Trophoblast cell (in vitro differentiated cells and primary cell): ENCODE results near the gene POU2F2.
A peak's percentile ranks its signal among the peaks of the same experiment; 100 is the strongest.

Source experiments
- DNase-seq, 2 donors: peaks; one replicate each; pipeline ENCODE4 v3.0.0-alpha.2; 2016
- H2AFZ ChIP-seq: 2 replicates; pipeline ENCODE4 v1.6.1; 2013; ENCODE audit warnings: low read length, moderate library complexity, mild to moderate bottlenecking; ENCODE audit not compliant: insufficient read depth, poor library complexity
- H2AK5ac ChIP-seq: 2 replicates; pipeline ENCODE4 v1.6.1; 2013; ENCODE audit warnings: mild to moderate bottlenecking, low read length
- H2BK120ac ChIP-seq: 2 replicates; pipeline ENCODE4 v1.6.1; 2013; ENCODE audit warnings: low read length, mild to moderate bottlenecking, moderate library complexity; ENCODE audit not compliant: insufficient read depth, poor library complexity
- H2BK12ac ChIP-seq: 2 replicates; pipeline ENCODE4 v1.6.1; 2013; ENCODE audit warnings: mild to moderate bottlenecking, low read length, moderate library complexity
- H2BK5ac ChIP-seq: 2 replicates; pipeline ENCODE4 v1.6.1; 2013; ENCODE audit warnings: low read length, low read depth, moderate library complexity, mild to moderate bottlenecking; ENCODE audit not compliant: poor library complexity
- H3K14ac ChIP-seq: 2 replicates; pipeline ENCODE4 v1.6.1; 2013; ENCODE audit warnings: mild to moderate bottlenecking, low read length
- H3K18ac ChIP-seq: 2 replicates; pipeline ENCODE4 v1.6.1; 2013; ENCODE audit warnings: mild to moderate bottlenecking, low read length
- H3K23ac ChIP-seq: 2 replicates; pipeline ENCODE4 v1.6.1; 2013; ENCODE audit warnings: low read length
- H3K27ac ChIP-seq: 2 replicates; pipeline ENCODE4 v1.5.1; 2013; ENCODE audit warnings: low read depth, mild to moderate bottlenecking, inconsistent platforms, low read length, moderate library complexity
- H3K27me3 ChIP-seq: 2 replicates; pipeline ENCODE4 v1.6.1; 2013; ENCODE audit warnings: inconsistent platforms, mild to moderate bottlenecking, low read length, moderate library complexity; ENCODE audit not compliant: insufficient read depth
- H3K36me3 ChIP-seq, 2 experiments: 1 replicate in 1 of 2; 2 replicates in 1 of 2; pipeline ENCODE4 v1.6.1; 2013; ENCODE audit warnings: low read length in 2 of 2, mild to moderate bottlenecking in 2 of 2, moderate library complexity in 1 of 2; ENCODE audit not compliant: insufficient read depth in 2 of 2, control insufficient read depth in 1 of 2
- H3K4ac ChIP-seq: 2 replicates; pipeline ENCODE4 v1.6.1; 2013; ENCODE audit warnings: low read depth, mild to moderate bottlenecking, low read length, moderate library complexity
- H3K4me1 ChIP-seq, 2 experiments: 1 replicate in 1 of 2; 2 replicates in 1 of 2; pipeline ENCODE4 v1.6.1; 2013; ENCODE audit warnings: low read length in 2 of 2, mild to moderate bottlenecking in 2 of 2, moderate library complexity in 1 of 2; ENCODE audit not compliant: insufficient read depth in 2 of 2, control insufficient read depth in 1 of 2
- H3K4me2 ChIP-seq: 2 replicates; pipeline ENCODE4 v1.6.1; 2013; ENCODE audit warnings: inconsistent platforms, mild to moderate bottlenecking, low read length, moderate library complexity
- H3K4me3 ChIP-seq: 2 replicates; pipeline ENCODE4 v1.5.1; 2013; ENCODE audit warnings: mild to moderate bottlenecking, low read depth, low read length, inconsistent platforms
- H3K79me1 ChIP-seq: one replicate; pipeline ENCODE4 v1.6.1; 2013; ENCODE audit warnings: low read length
- H3K79me2 ChIP-seq: 2 replicates; pipeline ENCODE4 v1.6.1; 2013; ENCODE audit warnings: low read length, mild to moderate bottlenecking; ENCODE audit not compliant: control insufficient read depth, insufficient read depth, poor library complexity
- H3K9ac ChIP-seq: 2 replicates; pipeline ENCODE4 v1.6.1; 2013; ENCODE audit warnings: mild to moderate bottlenecking, low read length
- H3K9me3 ChIP-seq: 2 replicates; pipeline ENCODE4 v1.6.1; 2013; ENCODE audit warnings: low read depth, mild to moderate bottlenecking, control low read depth, inconsistent platforms, low read length; ENCODE audit not compliant: insufficient read depth
- H4K12ac ChIP-seq: 2 replicates; pipeline ENCODE4 v1.6.1; 2013; ENCODE audit warnings: low read depth, mild to moderate bottlenecking, low read length, moderate library complexity
- H4K8ac ChIP-seq: 2 replicates; pipeline ENCODE4 v1.6.1; 2013; ENCODE audit warnings: low read depth, mild to moderate bottlenecking, low read length, moderate library complexity
- H4K91ac ChIP-seq: one replicate; pipeline ENCODE4 v1.6.1; 2013; ENCODE audit warnings: low read depth, mild to moderate bottlenecking, low read length, moderate library complexity
- WGBS: extraction: QIAGEN DNeasy Blood & Tissue Kit; methylation state at CpG from one replicate; pipeline ENCODE4 v1.1.7; 2013; ENCODE audit warnings: missing lambda C conversion rate; ENCODE audit not compliant: insufficient read length, insufficient coverage; ENCODE audit errors: extremely low coverage; 5-methylcytosine and 5-hydroxymethylcytosine counted together

POU2F2 gene

DNA sequence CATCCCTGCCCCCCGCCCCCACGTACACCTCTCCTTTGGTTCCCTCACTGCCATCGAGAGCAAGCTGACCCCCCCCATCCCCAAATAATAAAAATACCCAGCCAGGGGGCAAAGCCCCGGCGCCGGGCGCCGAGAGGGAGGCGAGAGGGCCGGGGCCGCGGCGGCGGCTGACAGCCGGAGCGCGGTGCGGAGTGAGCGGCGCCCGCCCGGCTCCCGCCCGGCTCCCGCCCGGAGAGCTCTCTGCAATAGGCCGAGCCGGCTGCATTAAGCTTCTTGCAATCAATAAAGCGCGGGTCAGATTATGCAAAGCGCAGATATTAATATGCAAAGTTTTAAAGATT lies 44.4 kb upstream of the POU2F2 start:
- Histone ChIP-seq H3K18ac (no peak overlapping the region), H3K36me3 (no peaks in the 10 kb centered on the region), H3K4me2 (peak overlapping the region; percentile 56), H2BK120ac (no peak overlapping the region), H3K79me2 (no peaks in the 10 kb centered on the region), H3K14ac (no peak overlapping the region), H3K9ac (no peak overlapping the region), H3K27me3 (peaks cover 44% of the 10 kb centered on the region), H3K79me1 (no peaks in the 10 kb centered on the region), H2AK5ac (no peak overlapping the region), H2AFZ (no peak overlapping the region), H4K91ac (no peak overlapping the region), H3K9me3 (peaks cover 2% of the 10 kb centered on the region), H3K27ac (no peak overlapping the region), H3K4ac (no peak overlapping the region), H3K4me3 (no peak overlapping the region), H2BK5ac (no peak overlapping the region), H4K12ac (no peak overlapping the region), H3K23ac (no peak overlapping the region), H3K4me1 (no peaks in the 10 kb centered on the region), H2BK12ac (no peak overlapping the region), H4K8ac (no peak overlapping the region)
- DNase-seq = no peak
- no CpG with 5 or more reads among the region's 31 CpGs for WGBS

DNA sequence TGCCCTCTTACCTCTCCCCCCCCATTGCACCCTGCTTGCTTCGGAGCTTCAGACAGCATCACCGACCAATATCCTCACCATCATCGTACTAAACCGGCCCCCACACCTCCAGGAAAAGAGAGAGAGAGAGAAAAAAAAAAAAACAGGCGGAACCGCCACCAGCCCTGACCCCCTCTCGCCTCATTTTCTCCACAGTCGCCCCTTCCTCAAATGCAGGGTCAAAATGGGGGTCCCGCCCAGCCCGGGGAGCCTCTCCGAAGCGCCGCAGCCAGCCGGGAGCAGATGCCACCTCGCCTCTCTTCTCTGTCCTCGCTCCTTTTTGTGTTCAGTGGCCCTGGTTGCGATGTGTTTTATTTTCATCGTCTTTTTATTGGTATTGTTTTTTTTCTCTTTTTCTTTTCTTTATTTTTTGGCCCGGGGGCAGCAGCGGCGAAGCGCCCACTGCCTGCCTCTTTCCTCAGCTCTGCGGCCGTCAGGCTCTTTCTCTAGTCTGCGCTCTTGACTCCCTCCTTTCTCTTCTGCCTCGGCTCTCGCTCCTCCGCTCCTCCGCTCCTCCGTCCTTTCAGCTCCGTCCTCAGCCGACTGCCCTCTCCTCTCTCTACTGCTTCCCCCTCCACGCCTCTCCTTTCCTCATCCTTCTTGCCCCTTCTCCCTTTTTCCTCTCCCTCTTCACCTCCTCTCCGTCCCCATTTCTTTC lies 43.9 kb upstream of the POU2F2 start:
- no peaks in the 10 kb centered on the region for H3K79me2 ChIP-seq
- H3K4ac ChIP-seq = no peak overlapping the region
- no peak overlapping the region for H4K8ac ChIP-seq
- H2AFZ ChIP-seq = no peak overlapping the region
- H2BK12ac ChIP-seq = no peak overlapping the region
- H3K23ac ChIP-seq = no peak overlapping the region
- no peak overlapping the region for H3K27ac ChIP-seq
- no peak overlapping the region for H3K4me3 ChIP-seq
- no peaks in the 10 kb centered on the region for H3K36me3 ChIP-seq
- H4K12ac ChIP-seq = no peak overlapping the region
- H3K14ac ChIP-seq = no peak overlapping the region
- H3K4me2 ChIP-seq = peak overlapping the region; percentile 56
- no CpG with 5 or more reads among the region's 34 CpGs for WGBS
- H3K18ac ChIP-seq = no peak overlapping the region
- peaks cover 44% of the 10 kb centered on the region for H3K27me3 ChIP-seq
- no peak overlapping the region for H2BK120ac ChIP-seq
- no peaks in the 10 kb centered on the region for H3K4me1 ChIP-seq
- H3K79me1 ChIP-seq = no peaks in the 10 kb centered on the region
- no peak overlapping the region for H4K91ac ChIP-seq
- H2BK5ac ChIP-seq = no peak overlapping the region
- DNase-seq = no peak
- no peak overlapping the region for H2AK5ac ChIP-seq
- H3K9ac ChIP-seq = no peak overlapping the region
- peaks cover 2% of the 10 kb centered on the region for H3K9me3 ChIP-seq

DNA sequence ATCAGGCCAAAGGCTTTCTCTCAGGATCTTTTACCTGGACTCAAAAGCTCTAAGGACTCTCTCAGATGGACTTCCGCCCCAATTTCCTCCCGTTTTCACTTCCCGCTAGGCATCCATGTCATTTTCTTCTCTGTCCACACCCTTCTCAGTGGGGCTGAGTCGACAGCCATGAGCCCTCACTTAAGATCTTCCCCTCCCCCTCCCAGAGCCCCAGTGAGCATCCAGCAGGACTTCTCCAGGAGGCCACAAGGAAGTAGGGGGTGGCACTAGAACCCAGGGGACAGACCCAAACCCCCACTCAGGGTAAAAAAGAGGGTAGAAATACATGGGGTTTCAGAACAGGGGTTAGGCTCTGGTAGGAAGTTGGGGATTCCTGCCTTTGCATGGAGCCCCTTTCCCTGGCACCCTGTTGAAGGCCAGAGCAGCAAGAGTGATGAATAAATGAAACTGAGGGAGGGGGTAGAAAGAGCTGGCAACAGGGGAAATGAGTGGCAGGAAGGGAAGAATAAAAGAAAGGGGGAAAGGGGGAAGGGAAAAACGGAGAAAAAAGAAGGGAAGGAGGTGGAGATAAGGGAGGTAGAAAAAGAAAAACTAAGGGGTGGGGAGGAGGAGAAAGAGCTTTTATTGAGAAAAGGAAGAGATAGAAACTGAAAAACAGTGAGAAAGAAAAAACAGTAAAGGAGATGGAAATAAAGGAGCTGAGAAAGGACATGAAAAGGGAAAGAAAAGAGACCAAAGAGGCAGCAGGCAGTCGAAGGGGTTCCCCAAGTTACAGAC lies 42.9 kb upstream of the POU2F2 start:
- H2AK5ac ChIP-seq = no peak overlapping the region
- peaks cover 44% of the 10 kb centered on the region for H3K27me3 ChIP-seq
- H3K23ac ChIP-seq = no peak overlapping the region
- no peaks in the 10 kb centered on the region for H3K79me2 ChIP-seq
- H3K4me2 ChIP-seq = no peak overlapping the region
- H4K91ac ChIP-seq = no peak overlapping the region
- peaks cover 2% of the 10 kb centered on the region for H3K9me3 ChIP-seq
- H2BK5ac ChIP-seq = no peak overlapping the region
- H3K18ac ChIP-seq = no peak overlapping the region
- no peak overlapping the region for H4K12ac ChIP-seq
- H2BK12ac ChIP-seq = no peak overlapping the region
- DNase-seq = no peak
- no peaks in the 10 kb centered on the region for H3K36me3 ChIP-seq
- no peak overlapping the region for H3K4me3 ChIP-seq
- no peak overlapping the region for H2AFZ ChIP-seq
- no peak overlapping the region for H2BK120ac ChIP-seq
- H3K27ac ChIP-seq = no peak overlapping the region
- H3K14ac ChIP-seq = no peak overlapping the region
- no peaks in the 10 kb centered on the region for H3K79me1 ChIP-seq
- 80% methylated on average over 1 of the region's 6 CpGs for WGBS
- H4K8ac ChIP-seq = no peak overlapping the region
- no peaks in the 10 kb centered on the region for H3K4me1 ChIP-seq
- no peak overlapping the region for H3K4ac ChIP-seq
- no peak overlapping the region for H3K9ac ChIP-seq

DNA sequence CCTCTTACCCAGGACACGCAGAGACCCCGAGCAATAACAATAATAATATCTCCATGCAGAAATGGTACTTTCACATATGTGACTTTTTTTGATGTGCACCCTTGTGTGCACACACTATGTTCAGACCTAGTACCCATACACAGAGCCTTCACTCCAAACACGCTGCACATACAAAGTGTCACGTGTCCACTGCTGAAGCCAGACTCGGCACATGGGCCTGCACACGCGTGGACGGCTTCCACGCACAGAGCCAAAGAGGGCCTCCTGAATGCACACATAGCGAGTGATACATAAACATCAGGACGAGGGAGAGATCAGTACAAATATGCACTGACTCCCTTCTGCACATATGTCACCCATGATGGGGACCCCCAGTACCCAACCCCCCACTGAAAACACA lies 41.9 kb upstream of the POU2F2 start:
- Histone ChIP-seq H3K27me3 (peaks cover 40% of the 10 kb centered on the region), H3K4me2 (no peak overlapping the region), H3K9me3 (peaks cover 2% of the 10 kb centered on the region), H3K14ac (no peak overlapping the region), H3K4ac (no peak overlapping the region), H3K4me3 (no peak overlapping the region), H3K27ac (no peak overlapping the region), H2AK5ac (no peak overlapping the region), H2BK12ac (no peak overlapping the region), H3K79me2 (no peaks in the 10 kb centered on the region), H4K12ac (no peak overlapping the region), H2BK5ac (no peak overlapping the region), H3K18ac (no peak overlapping the region), H2AFZ (no peak overlapping the region), H3K4me1 (no peaks in the 10 kb centered on the region), H3K23ac (no peak overlapping the region), H4K8ac (no peak overlapping the region), H3K36me3 (no peaks in the 10 kb centered on the region), H2BK120ac (no peak overlapping the region), H3K9ac (no peak overlapping the region), H3K79me1 (no peaks in the 10 kb centered on the region), H4K91ac (no peak overlapping the region)
- no CpG with 5 or more reads among the region's 11 CpGs for WGBS
- DNase-seq = no peak
